K562 (cell line): ENCODE results near the gene MALAT1. TPM values are rescaled to one million over a fixed set of nuclear protein-coding genes. Genes with fewer than 3 reads are reported as not detected.
A peak's percentile ranks its signal among the peaks of the same experiment; 100 is the strongest.

ENCODE experiments used
- CHD7 ChIP-seq: fragments of 200-600 bp; sonication (generic); IDR thresholded peaks from one replicate; pipeline ENCODE4 v1.6.1; 2012; ENCODE audit warnings: mild to moderate bottlenecking, low read depth, low read length, inconsistent platforms
- FIP1L1 ChIP-seq: fragments of 200-400 bp; formaldehyde crosslinking; IDR thresholded peaks from 2 replicates; pipeline ENCODE4 v1.6.1; 2018; ENCODE audit warnings: mild to moderate bottlenecking, low read depth, low read length; ENCODE audit not compliant: poor library complexity, severe bottlenecking
- MIER1 ChIP-seq: fragments of 450-650 bp; IDR thresholded peaks from 2 replicates; pipeline ENCODE4 v1.6.1; 2016; ENCODE audit warnings: antibody characterized with exemption, mild to moderate bottlenecking, low read depth
- NCOR1 ChIP-seq: fragments of 450-650 bp; IDR thresholded peaks from 2 replicates; pipeline ENCODE4 v1.6.1; 2016; ENCODE audit warnings: mild to moderate bottlenecking, moderate library complexity
- NRF1 ChIP-seq, 2 experiments: fragments of 450-650 bp; IDR thresholded peaks in 1 of 2; conservative IDR thresholded peaks in 1 of 2; 2 replicates each; pipeline ENCODE4 v1.6.1; 2014; ENCODE audit warnings: mild to moderate bottlenecking in 2 of 2
- PHB ChIP-seq: fragments of 250-450 bp; sonication (Bioruptor Pico); IDR thresholded peaks from 2 replicates; pipeline ENCODE4 v1.5.0; 2021
- POLR3A ChIP-seq: IDR thresholded peaks from 2 replicates; pipeline ENCODE4 v1.6.1; 2011; ENCODE audit warnings: borderline replicate concordance, mild to moderate bottlenecking, moderate library complexity; ENCODE audit not compliant: insufficient read length, insufficient read depth; ENCODE audit errors: extremely low read depth
- ZFPM2 ChIP-seq: fragments of 250-450 bp; sonication (Bioruptor Pico); IDR thresholded peaks from 2 replicates; pipeline ENCODE4 v1.5.1; 2022; ENCODE audit warnings: mild to moderate bottlenecking
- ZNF398 ChIP-seq: fragments of 250-450 bp; sonication (Bioruptor Pico); IDR thresholded peaks from 2 replicates; pipeline ENCODE4 v1.8.0; 2021; ENCODE audit warnings: moderate library complexity, mild to moderate bottlenecking, inconsistent platforms
- ZNF778 ChIP-seq: fragments of 450-650 bp; formaldehyde crosslinking; IDR thresholded peaks from 2 replicates; pipeline ENCODE4 v1.4.0; 2020; ENCODE audit warnings: mild to moderate bottlenecking, moderate library complexity
- ZNF830 ChIP-seq: fragments of 250-450 bp; sonication (Bioruptor Pico); IDR thresholded peaks from 2 replicates; pipeline ENCODE4 v1.5.0; 2021; ENCODE audit warnings: mild to moderate bottlenecking
- ZSCAN29 ChIP-seq: fragments of 450-650 bp; IDR thresholded peaks from 2 replicates; pipeline ENCODE4 v1.6.1; 2017
- polyA plus RNA-seq, 8 experiments: library from polyadenylated mRNA; depleted of rRNA in 4 of 8; stranded (reverse) in 5 of 8; unstranded in 3 of 8; fragments of >200 nt; fragmentation: Nextera tagmentation in 2 of 8; fragmentation: Illumina TruSeq in 1 of 8; extraction: Ambion mirVana in 2 of 8; extraction: Trizol in 1 of 8; gene quantifications; 2 replicates each; pipeline versions ENCODE4 v1.2.1 to v1.2.3, GENCODE V29; 2011 to 2014; ENCODE audit warnings: inconsistent platforms in 1 of 8, missing spikeins in 1 of 8
- total RNA-seq, 7 experiments: library from RNA; depleted of rRNA in 6 of 7; stranded (reverse); fragments of >200 nt in 6 of 7; fragmentation: Illumina TruSeq in 2 of 7; extraction: Trizol in 2 of 7; gene quantifications; 2 replicates each; pipeline versions ENCODE4 v1.2.1 to v1.2.3, GENCODE V29; 2011 to 2021; ENCODE audit warnings: low replicate concordance in 1 of 7
- TF ChIP-seq, protein P1 (sequence below): conservative IDR thresholded peaks from 2 replicates; pipeline ENCODE4 v1.6.1; 2011; ENCODE audit warnings: low read depth, mild to moderate bottlenecking, low read length; ENCODE audit not compliant: control insufficient read depth

Gene MALAT1
- total and polyA plus RNA-seq, 9 of the 15 experiments (the other 6 are each of a cell fraction or from before 2014, with no cell fraction given) = 363 to 8,715 (median 2,351) TPM

DNA sequence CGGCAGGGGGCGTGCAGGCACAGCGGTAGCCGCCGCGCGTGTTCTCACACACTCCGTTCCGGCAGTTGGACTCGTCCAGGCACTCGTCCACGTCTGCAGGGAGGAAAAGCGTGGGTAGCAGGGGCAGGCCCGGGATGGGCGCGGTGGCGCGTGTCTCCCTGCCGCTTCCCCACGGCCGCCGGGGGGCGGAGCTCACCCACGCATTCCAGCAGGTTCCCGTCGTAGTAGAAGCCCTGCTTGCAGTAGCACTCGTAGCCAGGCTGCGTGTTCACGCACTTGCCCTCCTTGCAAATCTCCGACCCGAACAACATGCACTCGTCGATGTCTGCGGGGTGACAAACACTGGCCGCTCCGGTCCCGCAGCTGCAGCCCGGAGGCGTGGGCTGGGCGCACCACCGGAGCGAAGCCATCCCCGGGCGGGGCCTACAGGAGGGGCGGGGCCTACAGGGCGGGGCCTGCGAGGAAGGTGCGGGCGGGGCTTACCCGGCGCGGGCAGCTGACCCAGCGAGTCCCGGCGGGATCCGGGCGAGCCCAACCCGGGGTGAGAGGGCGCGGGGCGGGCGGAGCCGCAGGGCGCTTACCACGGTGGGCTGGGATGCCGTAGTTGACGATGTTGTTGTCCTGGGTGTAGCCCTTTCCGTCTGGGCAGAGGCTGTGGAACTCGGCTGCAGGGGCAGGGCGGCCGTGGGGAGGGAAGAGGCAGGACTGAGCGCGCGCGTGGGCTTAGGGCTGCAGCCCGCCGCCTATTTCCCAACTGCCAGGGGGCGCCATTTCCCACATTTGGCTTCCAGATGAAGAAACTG is 41.6 kb downstream of the MALAT1 start (continued):
- no peak for TF ChIP-seq CHD7
- no peak for TF ChIP-seq ZNF830 (CRISPR knock-in tag)
- no peak for TF ChIP-seq MIER1
- no peak for TF ChIP-seq ZNF398 (CRISPR knock-in tag)
- no peak for TF ChIP-seq ZNF778 (CRISPR knock-in tag)
- TF ChIP-seq, protein P1, sequence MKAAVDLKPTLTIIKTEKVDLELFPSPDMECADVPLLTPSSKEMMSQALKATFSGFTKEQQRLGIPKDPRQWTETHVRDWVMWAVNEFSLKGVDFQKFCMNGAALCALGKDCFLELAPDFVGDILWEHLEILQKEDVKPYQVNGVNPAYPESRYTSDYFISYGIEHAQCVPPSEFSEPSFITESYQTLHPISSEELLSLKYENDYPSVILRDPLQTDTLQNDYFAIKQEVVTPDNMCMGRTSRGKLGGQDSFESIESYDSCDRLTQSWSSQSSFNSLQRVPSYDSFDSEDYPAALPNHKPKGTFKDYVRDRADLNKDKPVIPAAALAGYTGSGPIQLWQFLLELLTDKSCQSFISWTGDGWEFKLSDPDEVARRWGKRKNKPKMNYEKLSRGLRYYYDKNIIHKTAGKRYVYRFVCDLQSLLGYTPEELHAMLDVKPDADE = peak; percentile 23; the same call in 1 of the 2 replicates
- TF ChIP-seq NCOR1 = no peak
- TF ChIP-seq ZSCAN29 = no peak
- TF ChIP-seq FIP1L1 = peak; percentile 84
- TF ChIP-seq PHB (CRISPR knock-in tag) = no peak
- no peak for TF ChIP-seq ZFPM2
- TF ChIP-seq NRF1 (conservative IDR thresholded peaks at IDR 0.05 in 1 of 2, IDR thresholded peaks at IDR 0.05 in 1 of 2) = peak; percentile 64 to 72
- no peak for TF ChIP-seq POLR3A
